ENCODE results near the gene TSC22D1. TPM values are rescaled to one million over a fixed set of nuclear protein-coding genes. Genes with fewer than 3 reads are reported as not detected.

Gene TSC22D1
- total RNA-seq, 1 donor from 2014 or later: 97.7 TPM

DNA sequence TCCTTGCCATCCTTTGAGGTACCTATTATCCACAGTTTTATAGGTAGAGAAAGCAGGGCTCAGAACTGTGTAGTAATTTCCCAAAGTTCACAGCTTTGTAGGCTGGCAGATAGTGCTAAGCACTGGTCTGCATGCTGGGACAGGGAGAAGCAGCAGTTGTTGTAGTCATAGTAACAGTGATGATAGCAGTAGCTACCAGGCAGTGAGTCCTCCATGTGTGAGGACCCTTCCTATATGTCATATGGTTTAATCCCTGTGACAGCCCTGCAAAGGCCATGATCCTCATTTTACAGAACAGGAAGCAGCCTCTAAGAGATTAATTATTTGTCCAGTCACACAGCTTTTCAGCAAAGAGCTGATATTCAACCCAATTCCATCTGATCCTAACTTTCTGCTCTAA, 181.5 kb downstream of the TSC22D1 start:
- DNase-seq (ENCODE audit: low spot score in 2 of 2): no peak
- H3K27ac ChIP-seq: no peak overlapping the region
- intact Hi-C loops (cut with DNase I): no loop called here
- H3K27me3 ChIP-seq: no peaks in the 10 kb centered on the region
- H3K9me3 ChIP-seq: no peaks in the 10 kb centered on the region
- no peak overlapping the region for H3K4me3 ChIP-seq
- H3K4me1 ChIP-seq: no peaks in the 10 kb centered on the region
- no peaks in the 10 kb centered on the region for H3K36me3 ChIP-seq
- TF ChIP-seq, protein P1, sequence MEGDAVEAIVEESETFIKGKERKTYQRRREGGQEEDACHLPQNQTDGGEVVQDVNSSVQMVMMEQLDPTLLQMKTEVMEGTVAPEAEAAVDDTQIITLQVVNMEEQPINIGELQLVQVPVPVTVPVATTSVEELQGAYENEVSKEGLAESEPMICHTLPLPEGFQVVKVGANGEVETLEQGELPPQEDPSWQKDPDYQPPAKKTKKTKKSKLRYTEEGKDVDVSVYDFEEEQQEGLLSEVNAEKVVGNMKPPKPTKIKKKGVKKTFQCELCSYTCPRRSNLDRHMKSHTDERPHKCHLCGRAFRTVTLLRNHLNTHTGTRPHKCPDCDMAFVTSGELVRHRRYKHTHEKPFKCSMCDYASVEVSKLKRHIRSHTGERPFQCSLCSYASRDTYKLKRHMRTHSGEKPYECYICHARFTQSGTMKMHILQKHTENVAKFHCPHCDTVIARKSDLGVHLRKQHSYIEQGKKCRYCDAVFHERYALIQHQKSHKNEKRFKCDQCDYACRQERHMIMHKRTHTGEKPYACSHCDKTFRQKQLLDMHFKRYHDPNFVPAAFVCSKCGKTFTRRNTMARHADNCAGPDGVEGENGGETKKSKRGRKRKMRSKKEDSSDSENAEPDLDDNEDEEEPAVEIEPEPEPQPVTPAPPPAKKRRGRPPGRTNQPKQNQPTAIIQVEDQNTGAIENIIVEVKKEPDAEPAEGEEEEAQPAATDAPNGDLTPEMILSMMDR (IDR thresholded peaks at IDR 0.05): no peak

DNA sequence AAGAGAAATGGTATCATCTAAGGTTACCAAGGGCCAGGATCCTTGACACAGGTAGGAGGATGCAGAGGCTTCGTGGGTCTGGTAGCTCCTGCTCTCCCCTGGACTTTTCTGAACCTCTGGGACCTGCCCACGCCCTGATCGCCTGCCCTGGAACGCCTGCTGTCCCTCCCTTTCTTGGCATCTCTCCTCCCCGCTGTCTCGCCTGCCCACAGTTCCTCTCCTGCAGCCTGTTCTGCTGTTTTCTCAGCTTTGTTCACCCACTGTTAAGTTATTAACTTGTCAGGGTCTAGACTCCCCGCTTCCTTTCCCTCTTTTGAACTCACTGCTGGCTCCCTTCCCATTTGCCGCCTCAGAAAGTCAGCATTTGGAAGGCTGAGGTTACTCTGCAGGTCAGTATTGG, 182.7 kb downstream of the TSC22D1 start:
- Histone ChIP-seq H3K4me3 (no peak overlapping the region), H3K9me3 (no peaks in the 10 kb centered on the region), H3K27ac (no peak overlapping the region), H3K4me1 (no peaks in the 10 kb centered on the region), H3K27me3 (no peaks in the 10 kb centered on the region), H3K36me3 (no peaks in the 10 kb centered on the region)
- DNase-seq (ENCODE audit: low spot score in 2 of 2): peak in 1 of 2 donors; percentile 61
- TF ChIP-seq, protein P1 (IDR thresholded peaks at IDR 0.05): no peak
- intact Hi-C loops (cut with DNase I): no loop called here

DNA sequence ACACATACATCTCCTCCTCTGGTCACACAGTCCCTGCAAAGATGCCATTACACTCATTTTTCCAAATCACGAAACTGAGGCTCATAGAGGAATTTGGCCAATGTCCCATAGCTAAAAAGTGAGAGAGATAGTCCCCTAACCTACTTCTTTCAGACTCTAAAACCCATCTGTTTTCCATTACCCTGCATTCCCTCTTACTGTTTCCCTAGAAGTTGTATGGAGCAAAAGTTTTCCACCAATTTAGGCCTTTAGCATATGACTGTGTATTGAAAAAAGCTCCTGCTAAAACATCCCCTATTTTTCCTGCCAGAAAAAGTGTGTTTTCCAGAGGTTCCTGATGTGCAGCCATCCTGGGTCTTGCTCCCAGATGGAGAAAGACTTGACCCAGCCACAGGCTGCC, 186.3 kb downstream of the TSC22D1 start:
- DNase-seq (ENCODE audit: low spot score in 2 of 2): no peak

DNA sequence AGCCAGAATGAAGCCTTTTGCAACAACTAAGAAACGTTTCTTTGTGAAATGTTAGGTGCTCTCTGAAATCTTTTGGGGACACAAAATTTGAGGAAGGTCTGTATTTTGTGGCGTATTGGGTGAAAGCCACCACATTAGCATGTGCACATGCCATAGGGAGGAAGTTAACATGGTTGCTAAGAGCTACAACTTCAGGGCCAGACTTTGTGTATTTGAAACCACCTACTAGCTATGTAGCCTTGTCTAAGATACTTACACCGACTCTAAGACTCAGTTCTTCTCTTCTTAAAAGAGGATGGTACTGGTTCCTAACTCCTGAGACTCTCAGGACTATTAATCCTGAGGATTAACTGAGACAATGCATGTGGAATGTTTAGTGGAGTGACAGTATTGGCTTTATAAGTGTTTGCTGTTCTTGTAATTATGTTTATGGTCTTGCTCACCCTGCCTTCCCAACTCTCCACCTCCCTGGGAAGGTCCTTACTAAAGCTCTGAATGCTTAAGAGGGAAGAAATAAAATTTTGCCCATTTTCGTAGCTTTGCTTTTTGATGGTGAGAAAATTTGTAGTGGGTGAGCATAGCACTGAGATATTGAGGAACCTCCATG, 187.0 kb downstream of the TSC22D1 start:
- TF ChIP-seq, protein P1 (IDR thresholded peaks at IDR 0.05): no peak
- no peak for DNase-seq (ENCODE audit: low spot score in 2 of 2)

More for the DNA sequence above, 186.3 kb downstream of the TSC22D1 start:
- Histone ChIP-seq H3K27ac (no peak overlapping the region), H3K27me3 (no peaks in the 10 kb centered on the region), H3K9me3 (no peaks in the 10 kb centered on the region), H3K36me3 (no peaks in the 10 kb centered on the region), H3K4me1 (no peaks in the 10 kb centered on the region), H3K4me3 (no peak overlapping the region)
- TF ChIP-seq, protein P1 (IDR thresholded peaks at IDR 0.05): no peak
- intact Hi-C loops (cut with DNase I): no loop called here

DNA sequence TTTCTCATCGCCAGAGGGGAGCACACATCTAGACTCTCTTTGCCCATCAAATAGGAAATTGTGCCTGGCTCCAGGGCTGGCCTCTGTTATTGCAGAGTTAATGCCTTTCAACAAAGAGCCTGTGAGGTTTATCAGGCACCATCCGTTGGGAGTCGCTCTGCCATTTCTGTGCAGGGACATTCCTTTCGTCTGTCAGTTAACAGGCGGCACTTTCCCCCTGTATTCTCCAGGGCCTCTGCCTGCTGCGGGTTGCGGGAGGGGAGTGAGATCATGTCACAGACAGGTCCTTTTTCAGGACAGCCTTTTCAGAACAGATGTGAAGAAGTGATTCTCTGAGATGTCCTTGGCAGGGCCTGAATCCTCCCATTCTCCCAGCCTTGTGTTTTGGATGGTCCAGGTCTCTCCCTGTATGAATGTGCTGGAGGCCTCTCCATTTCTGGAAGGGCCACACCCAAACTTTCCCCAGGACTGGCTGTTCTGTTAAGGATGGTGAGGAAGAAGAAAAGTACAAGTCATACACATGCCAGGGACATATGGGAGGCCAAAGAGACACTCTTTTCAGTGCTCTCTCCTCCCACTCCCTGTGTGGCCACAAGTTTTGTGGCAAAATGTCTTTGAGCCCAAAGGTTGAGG, 187.6 kb downstream of the TSC22D1 start:
- DNase-seq (ENCODE audit: low spot score in 2 of 2): peak in 1 of 2 donors; percentile 30
- intact Hi-C loops (cut with DNase I): no loop called here
- Histone ChIP-seq H3K27ac (no peak overlapping the region), H3K36me3 (no peaks in the 10 kb centered on the region), H3K4me3 (no peak overlapping the region), H3K4me1 (no peaks in the 10 kb centered on the region), H3K9me3 (no peaks in the 10 kb centered on the region), H3K27me3 (no peaks in the 10 kb centered on the region)
- TF ChIP-seq, protein P1 (IDR thresholded peaks at IDR 0.05): no peak

More for the DNA sequence above, 187.0 kb downstream of the TSC22D1 start:
- H3K4me3 ChIP-seq: no peak overlapping the region
- H3K9me3 ChIP-seq: no peaks in the 10 kb centered on the region
- intact Hi-C loops (cut with DNase I): no loop called here
- no peaks in the 10 kb centered on the region for H3K27me3 ChIP-seq
- no peaks in the 10 kb centered on the region for H3K4me1 ChIP-seq
- no peaks in the 10 kb centered on the region for H3K36me3 ChIP-seq
- no peak overlapping the region for H3K27ac ChIP-seq
